ENCODE data around the gene TRPC6.

The TRPC6 gene

GRCh38 chr11:101429703-101430540, 153.9 kb downstream of the TRPC6 start:
- Histone ChIP-seq H3K27me3 (ENCODE audit: insufficient read depth, low read length, poor library complexity, severe bottlenecking) (no peaks in the 10 kb centered on the region), H3K79me2 (ENCODE audit: insufficient read depth, low read length) (no peaks in the 10 kb centered on the region), H4K20me1 (ENCODE audit: insufficient read depth, low read length, poor library complexity, severe bottlenecking) (no peaks in the 10 kb centered on the region), H3K4me3 (ENCODE audit: low read length, poor library complexity, severe bottlenecking) (no peak overlapping the region), H3K4me1 (ENCODE audit: insufficient read depth, low read length, poor library complexity, severe bottlenecking) (no peaks in the 10 kb centered on the region), H2AFZ (ENCODE audit: low read length) (peak overlapping the region; percentile 45; the same call in 1 of the 2 replicates), H3F3A (ENCODE audit: low read depth) (no peaks in the 10 kb centered on the region), H3K9me2 (replicated peaks; ENCODE audit: low read depth, low read length) (no peaks in the 10 kb centered on the region), H3K36me3 (ENCODE audit: insufficient read depth, low read length) (no peaks in the 10 kb centered on the region), H3K4me2 (ENCODE audit: low read depth, low read length, poor library complexity, severe bottlenecking) (no peak overlapping the region), H3K9me3 (ENCODE audit: insufficient read depth, low read depth, low read length) (no peaks in the 10 kb centered on the region), H3K9ac (ENCODE audit: low read depth, low read length, poor library complexity, severe bottlenecking) (no peak overlapping the region)
- TF ChIP-seq EZH2phosphoT487 (IDR thresholded peaks at IDR 0.05; ENCODE audit: borderline replicate concordance) (no peak), CTCF (conservative IDR thresholded peaks at IDR 0.05; ENCODE audit: low read length) (no peak)

GRCh38 chr11:101428918-101429317, 154.9 kb downstream of the TRPC6 start:
- no peaks in the 10 kb centered on the region for H3F3A ChIP-seq (ENCODE audit: low read depth)
- TF ChIP-seq EZH2phosphoT487 (IDR thresholded peaks at IDR 0.05; ENCODE audit: borderline replicate concordance): no peak
- TF ChIP-seq CTCF (conservative IDR thresholded peaks at IDR 0.05; ENCODE audit: low read length): peak; percentile 59
- no peak overlapping the region for H2AFZ ChIP-seq (ENCODE audit: low read length)
- no peak overlapping the region for H3K9ac ChIP-seq (ENCODE audit: low read depth, low read length, poor library complexity, severe bottlenecking)
- H3K79me2 ChIP-seq (ENCODE audit: insufficient read depth, low read length): no peaks in the 10 kb centered on the region
- no peaks in the 10 kb centered on the region for H3K9me2 ChIP-seq (replicated peaks; ENCODE audit: low read depth, low read length)
- H3K4me3 ChIP-seq (ENCODE audit: low read length, poor library complexity, severe bottlenecking): no peak overlapping the region
- H3K4me2 ChIP-seq (ENCODE audit: low read depth, low read length, poor library complexity, severe bottlenecking): no peak overlapping the region
- no peaks in the 10 kb centered on the region for H3K9me3 ChIP-seq (ENCODE audit: insufficient read depth, low read depth, low read length)
- no peaks in the 10 kb centered on the region for H3K4me1 ChIP-seq (ENCODE audit: insufficient read depth, low read length, poor library complexity, severe bottlenecking)
- no peaks in the 10 kb centered on the region for H4K20me1 ChIP-seq (ENCODE audit: insufficient read depth, low read length, poor library complexity, severe bottlenecking)
- H3K27me3 ChIP-seq (ENCODE audit: insufficient read depth, low read length, poor library complexity, severe bottlenecking): no peaks in the 10 kb centered on the region
- H3K36me3 ChIP-seq (ENCODE audit: insufficient read depth, low read length): no peaks in the 10 kb centered on the region

GRCh38 chr11:101407324-101407723, 176.5 kb downstream of the TRPC6 start:
- no peaks in the 10 kb centered on the region for H3K4me1 ChIP-seq (ENCODE audit: insufficient read depth, low read length, poor library complexity, severe bottlenecking)
- no peaks in the 10 kb centered on the region for H3K27me3 ChIP-seq (ENCODE audit: insufficient read depth, low read length, poor library complexity, severe bottlenecking)
- H4K20me1 ChIP-seq (ENCODE audit: insufficient read depth, low read length, poor library complexity, severe bottlenecking): no peaks in the 10 kb centered on the region
- H3K4me3 ChIP-seq (ENCODE audit: low read length, poor library complexity, severe bottlenecking): no peak overlapping the region
- H3K9ac ChIP-seq (ENCODE audit: low read depth, low read length, poor library complexity, severe bottlenecking): no peak overlapping the region
- no peak overlapping the region for H3K4me2 ChIP-seq (ENCODE audit: low read depth, low read length, poor library complexity, severe bottlenecking)
- no peaks in the 10 kb centered on the region for H3F3A ChIP-seq (ENCODE audit: low read depth)
- H3K79me2 ChIP-seq (ENCODE audit: insufficient read depth, low read length): no peaks in the 10 kb centered on the region
- no peaks in the 10 kb centered on the region for H3K9me2 ChIP-seq (replicated peaks; ENCODE audit: low read depth, low read length)
- H3K9me3 ChIP-seq (ENCODE audit: insufficient read depth, low read depth, low read length): no peaks in the 10 kb centered on the region
- no peak overlapping the region for H2AFZ ChIP-seq (ENCODE audit: low read length)
- H3K36me3 ChIP-seq (ENCODE audit: insufficient read depth, low read length): no peaks in the 10 kb centered on the region
- TF ChIP-seq CTCF (conservative IDR thresholded peaks at IDR 0.05; ENCODE audit: low read length): no peak
- TF ChIP-seq EZH2phosphoT487 (IDR thresholded peaks at IDR 0.05; ENCODE audit: borderline replicate concordance): no peak
